Mesendoderm (in vitro differentiated cells): ENCODE data around the gene MYBPHL.

ENCODE experiments used
- DNase-seq: peaks from one replicate; pipeline ENCODE4 v3.0.0; 2013
- H2AK5ac ChIP-seq: 2 replicates; pipeline ENCODE4 v1.6.1; 2013; ENCODE audit warnings: low read length, inconsistent platforms
- H2BK120ac ChIP-seq: 2 replicates; pipeline ENCODE4 v1.6.1; 2013; ENCODE audit warnings: low read depth, mild to moderate bottlenecking, low read length, moderate library complexity, mixed read lengths
- H2BK15ac ChIP-seq: replicated peaks from 2 replicates; pipeline ENCODE4 v1.6.1; 2013; ENCODE audit warnings: low read depth, mild to moderate bottlenecking, moderate library complexity
- H2BK5ac ChIP-seq: 2 replicates; pipeline ENCODE4 v1.6.1; 2013; ENCODE audit warnings: low read length, inconsistent platforms
- H3K18ac ChIP-seq: 2 replicates; pipeline ENCODE4 v1.6.1; 2013; ENCODE audit warnings: mild to moderate bottlenecking, low read length, mixed read lengths
- H3K23ac ChIP-seq: one replicate; pipeline ENCODE4 v1.6.1; 2013; ENCODE audit warnings: low read length
- H3K27ac ChIP-seq: 2 replicates; pipeline ENCODE4 v1.5.1; 2013; ENCODE audit warnings: low read depth, mild to moderate bottlenecking, inconsistent platforms, low read length, moderate library complexity
- H3K27me3 ChIP-seq: 2 replicates; pipeline ENCODE4 v1.6.1; 2013; ENCODE audit warnings: low read length, control low read depth, mild to moderate bottlenecking, inconsistent platforms; ENCODE audit not compliant: insufficient read depth, poor library complexity
- H3K36me3 ChIP-seq: 2 replicates; pipeline ENCODE4 v1.6.1; 2013; ENCODE audit warnings: low read length, inconsistent platforms; ENCODE audit not compliant: control insufficient read depth, insufficient read depth
- H3K4ac ChIP-seq: one replicate; pipeline ENCODE4 v1.6.1; 2013; ENCODE audit warnings: low read depth, mild to moderate bottlenecking, low read length, moderate library complexity
- H3K4me1 ChIP-seq: 2 replicates; pipeline ENCODE4 v1.6.1; 2013; ENCODE audit warnings: low read depth, low read length, inconsistent platforms; ENCODE audit not compliant: control insufficient read depth
- H3K4me2 ChIP-seq: 2 replicates; pipeline ENCODE4 v1.6.1; 2013; ENCODE audit warnings: low read length
- H3K4me3 ChIP-seq: 2 replicates; pipeline ENCODE4 v1.5.1; 2013; ENCODE audit warnings: mild to moderate bottlenecking, low read length
- H3K56ac ChIP-seq: one replicate; pipeline ENCODE4 v1.6.1; 2013; ENCODE audit warnings: low read length
- H3K79me1 ChIP-seq: 2 replicates; pipeline ENCODE4 v1.6.1; 2013; ENCODE audit warnings: low read length, inconsistent platforms
- H3K79me2 ChIP-seq: 2 replicates; pipeline ENCODE4 v1.6.1; 2013; ENCODE audit warnings: mild to moderate bottlenecking, low read length; ENCODE audit not compliant: control insufficient read depth, insufficient read depth
- H3K9ac ChIP-seq: 2 replicates; pipeline ENCODE4 v1.6.1; 2013; ENCODE audit warnings: low read length, inconsistent platforms
- H4K5ac ChIP-seq: one replicate; pipeline ENCODE4 v1.6.1; 2013; ENCODE audit warnings: low read length
- H4K8ac ChIP-seq: one replicate; pipeline ENCODE4 v1.6.1; 2013; ENCODE audit warnings: low read depth, mild to moderate bottlenecking, control low read depth, low read length, moderate library complexity
- WGBS: extraction: QIAGEN DNeasy Blood & Tissue Kit; methylation state at CpG from one replicate; pipeline ENCODE4 v1.1.7; 2013; ENCODE audit warnings: low lambda C conversion rate, missing lambda C conversion rate; ENCODE audit not compliant: insufficient coverage; ENCODE audit errors: extremely low coverage; 5-methylcytosine and 5-hydroxymethylcytosine counted together

MYBPHL gene

GRCh38 chr1:109347511-109347910 is 40.7 kb upstream of the MYBPHL start:
- H2BK120ac ChIP-seq: no peak overlapping the region
- no peak for DNase-seq
- H3K27me3 ChIP-seq: no peaks in the 10 kb centered on the region
- H3K79me2 ChIP-seq: no peaks in the 10 kb centered on the region
- H3K56ac ChIP-seq: no peak overlapping the region
- no peak overlapping the region for H3K9ac ChIP-seq
- H2BK15ac ChIP-seq: no peak overlapping the region
- no peak overlapping the region for H3K18ac ChIP-seq
- H4K8ac ChIP-seq: no peak overlapping the region
- no peak overlapping the region for H3K23ac ChIP-seq
- H3K79me1 ChIP-seq: no peaks in the 10 kb centered on the region
- H3K4me2 ChIP-seq: no peak overlapping the region
- no peak overlapping the region for H3K4me3 ChIP-seq
- H3K27ac ChIP-seq: no peak overlapping the region
- H3K36me3 ChIP-seq: peaks cover 4% of the 10 kb centered on the region
- no peak overlapping the region for H2BK5ac ChIP-seq
- H4K5ac ChIP-seq: no peak overlapping the region
- no peak overlapping the region for H3K4ac ChIP-seq
- no CpG with 5 or more reads among the region's 6 CpGs for WGBS
- no peak overlapping the region for H2AK5ac ChIP-seq
- H3K4me1 ChIP-seq: no peaks in the 10 kb centered on the region

GRCh38 chr1:109341944-109342930 is 35.4 kb upstream of the MYBPHL start:
- Histone ChIP-seq H3K9ac (no peak overlapping the region), H3K79me1 (no peaks in the 10 kb centered on the region), H3K4me3 (no peak overlapping the region), H3K27ac (no peak overlapping the region), H2AK5ac (no peak overlapping the region), H3K18ac (no peak overlapping the region), H2BK5ac (no peak overlapping the region), H4K5ac (no peak overlapping the region), H2BK120ac (no peak overlapping the region), H3K4ac (no peak overlapping the region), H3K36me3 (peaks cover 3% of the 10 kb centered on the region), H4K8ac (no peak overlapping the region), H3K79me2 (no peaks in the 10 kb centered on the region), H3K4me2 (no peak overlapping the region), H3K23ac (no peak overlapping the region), H3K4me1 (no peaks in the 10 kb centered on the region), H2BK15ac (no peak overlapping the region), H3K27me3 (no peaks in the 10 kb centered on the region), H3K56ac (no peak overlapping the region)
- no CpG with 5 or more reads among the region's 9 CpGs for WGBS
- DNase-seq: no peak

GRCh38 chr1:109338608-109339007 is 31.8 kb upstream of the MYBPHL start:
- Histone ChIP-seq H3K9ac (no peak overlapping the region), H3K4me2 (no peak overlapping the region), H3K79me1 (no peaks in the 10 kb centered on the region), H3K4me1 (no peaks in the 10 kb centered on the region), H3K27ac (no peak overlapping the region), H2BK120ac (no peak overlapping the region), H2BK15ac (no peak overlapping the region), H3K4me3 (no peak overlapping the region), H3K27me3 (no peaks in the 10 kb centered on the region), H2BK5ac (no peak overlapping the region), H3K23ac (no peak overlapping the region), H3K56ac (no peak overlapping the region), H3K18ac (no peak overlapping the region), H2AK5ac (no peak overlapping the region), H4K5ac (no peak overlapping the region), H3K4ac (no peak overlapping the region), H3K36me3 (peaks cover 5% of the 10 kb centered on the region), H3K79me2 (no peaks in the 10 kb centered on the region), H4K8ac (no peak overlapping the region)
- no CpG with 5 or more reads among the region's 3 CpGs for WGBS
- no peak for DNase-seq

- no peak overlapping the region for H3K4me2 ChIP-seq
- no peak overlapping the region for H3K27ac ChIP-seq
- no peak overlapping the region for H3K4me3 ChIP-seq
- no peak overlapping the region for H4K5ac ChIP-seq
- H3K18ac ChIP-seq: no peak overlapping the region
- 100% methylated on average over 1 of the region's 6 CpGs for WGBS
- no peak overlapping the region for H2BK15ac ChIP-seq
- H2AK5ac ChIP-seq: no peak overlapping the region
- peaks cover 5% of the 10 kb centered on the region for H3K36me3 ChIP-seq
- no peaks in the 10 kb centered on the region for H3K27me3 ChIP-seq
- no peak overlapping the region for H3K23ac ChIP-seq
- H3K4ac ChIP-seq: no peak overlapping the region
- DNase-seq: no peak
- no peak overlapping the region for H2BK5ac ChIP-seq
- no peak overlapping the region for H2BK120ac ChIP-seq
- H3K4me1 ChIP-seq: no peaks in the 10 kb centered on the region
- H3K79me2 ChIP-seq: no peaks in the 10 kb centered on the region
- H3K79me1 ChIP-seq: no peaks in the 10 kb centered on the region
- no peak overlapping the region for H3K9ac ChIP-seq
- no peak overlapping the region for H4K8ac ChIP-seq
- H3K56ac ChIP-seq: no peak overlapping the region
Measured at GRCh38 chr1:109338091-109338490, 31.3 kb upstream of the MYBPHL start.

DNA sequence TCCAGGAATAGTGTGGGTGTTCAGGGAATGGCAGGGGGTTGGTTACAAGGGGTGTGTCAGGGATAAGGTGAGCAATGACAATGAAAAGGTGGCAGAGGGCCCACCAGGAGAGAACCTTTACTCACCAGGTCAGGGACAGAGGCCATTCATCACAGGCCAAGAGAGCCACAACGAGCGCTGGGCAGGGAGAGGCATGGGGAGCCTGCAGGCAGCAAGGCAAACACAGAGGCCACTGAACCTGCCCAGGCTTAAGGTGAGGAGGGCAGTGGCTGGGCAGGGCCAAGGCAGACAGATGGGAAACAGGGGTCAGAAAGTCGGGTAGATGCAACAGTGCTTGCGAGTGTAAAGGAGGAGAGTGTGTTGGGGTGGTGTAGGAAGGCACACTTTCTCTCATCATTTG is 28.3 kb upstream of the MYBPHL start:
- no peak overlapping the region for H4K5ac ChIP-seq
- H2BK5ac ChIP-seq: no peak overlapping the region
- no peak overlapping the region for H3K56ac ChIP-seq
- no peaks in the 10 kb centered on the region for H3K4me1 ChIP-seq
- no peak overlapping the region for H3K18ac ChIP-seq
- no CpG with 5 or more reads among the region's 4 CpGs for WGBS
- H2BK15ac ChIP-seq: no peak overlapping the region
- no peaks in the 10 kb centered on the region for H3K79me2 ChIP-seq
- H3K79me1 ChIP-seq: no peaks in the 10 kb centered on the region
- no peaks in the 10 kb centered on the region for H3K27me3 ChIP-seq
- no peak overlapping the region for H2BK120ac ChIP-seq
- no peak overlapping the region for H2AK5ac ChIP-seq
- no peak overlapping the region for H3K4me3 ChIP-seq
- H3K27ac ChIP-seq: no peak overlapping the region
- no peak overlapping the region for H4K8ac ChIP-seq
- no peak overlapping the region for H3K23ac ChIP-seq
- H3K4me2 ChIP-seq: no peak overlapping the region
- no peak overlapping the region for H3K4ac ChIP-seq
- H3K36me3 ChIP-seq: peaks cover 5% of the 10 kb centered on the region
- no peak for DNase-seq
- H3K9ac ChIP-seq: no peak overlapping the region

GRCh38 chr1:109331113-109331512 is 24.3 kb upstream of the MYBPHL start:
- Histone ChIP-seq H3K79me1 (no peaks in the 10 kb centered on the region), H4K5ac (no peak overlapping the region), H3K4me1 (no peaks in the 10 kb centered on the region), H2BK15ac (no peak overlapping the region), H3K79me2 (no peaks in the 10 kb centered on the region), H3K36me3 (peaks cover 3% of the 10 kb centered on the region), H4K8ac (no peak overlapping the region), H2BK5ac (no peak overlapping the region), H3K4me3 (no peak overlapping the region), H2AK5ac (no peak overlapping the region), H3K4me2 (no peak overlapping the region), H3K18ac (no peak overlapping the region), H3K56ac (no peak overlapping the region), H3K4ac (no peak overlapping the region), H3K27ac (no peak overlapping the region), H2BK120ac (no peak overlapping the region), H3K9ac (no peak overlapping the region), H3K23ac (no peak overlapping the region), H3K27me3 (no peaks in the 10 kb centered on the region)
- DNase-seq: no peak
